T-helper 17 cell (primary cell): ENCODE data around the gene SMR3A. TPM values are rescaled to one million over a fixed set of nuclear protein-coding genes. Genes with fewer than 3 reads are reported as not detected.

Source experiments
- ATAC-seq: fragments of 150-1000 bp; cut with Tn5 transposase; 2 replicates; pipeline ENCODE4 v1.10.0; 2021; ENCODE audit warnings: mild to moderate bottlenecking, moderate library complexity
- DNase-seq, 3 donors: peaks; one replicate each; pipeline versions ENCODE4 v3.0.0 to v3.0.0-alpha.2; 2020 to 2021
- H3K9me3 ChIP-seq: one replicate; pipeline ENCODE4 v1.7.0; 2013; ENCODE audit warnings: low read length, mild to moderate bottlenecking; ENCODE audit not compliant: control insufficient read depth, poor library complexity, severe bottlenecking
- H3K27ac Mint-ChIP-seq: one replicate; pipeline ENCODE4 v1.8.0; 2022; ENCODE audit warnings: mild to moderate bottlenecking, moderate library complexity, mixed read lengths
- H3K27me3 Mint-ChIP-seq: one replicate; pipeline ENCODE4 v1.8.0; 2022; ENCODE audit warnings: mixed read lengths
- H3K36me3 Mint-ChIP-seq: one replicate; pipeline ENCODE4 v1.8.0; 2022; ENCODE audit warnings: low read depth, mixed read lengths
- H3K4me1 Mint-ChIP-seq: one replicate; pipeline ENCODE4 v1.8.0; 2022; ENCODE audit warnings: mild to moderate bottlenecking, mixed read lengths
- H3K4me3 Mint-ChIP-seq: one replicate; pipeline ENCODE4 v1.8.0; 2022; ENCODE audit warnings: mild to moderate bottlenecking, moderate library complexity, mixed read lengths
- total RNA-seq, 4 donors: library from RNA in 2 of 4; stranded (reverse) in 2 of 4; gene quantifications; one replicate each; pipeline ENCODE4 v1.2.3 and lab custom pipeline; 2022 to 2026

Gene SMR3A
- total RNA-seq, 2 donors from 2014 or later = not detected

DNA sequence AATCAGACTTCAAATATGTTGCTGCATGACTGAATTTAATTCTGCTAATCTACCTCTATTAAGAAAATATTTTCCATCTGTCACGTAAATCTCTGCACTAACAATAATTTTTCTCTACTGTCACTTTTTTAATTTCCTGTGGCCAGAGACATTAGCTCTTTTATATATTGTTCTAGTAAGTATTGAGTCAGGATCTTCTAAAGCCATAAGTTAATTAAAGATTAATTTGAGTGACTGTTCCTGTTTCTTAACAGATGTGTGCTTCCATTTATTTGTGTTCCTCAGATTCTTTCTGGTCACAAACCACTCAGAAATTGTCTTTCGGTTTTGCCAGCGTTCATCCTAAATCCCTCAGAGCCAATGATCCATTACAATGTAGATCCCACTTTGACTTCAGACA, 20.0 kb downstream of the SMR3A start:
- Mint-ChIP-seq H3K27ac (no peak overlapping the region), H3K36me3 (no peaks in the 10 kb centered on the region), H3K4me3 (no peak overlapping the region), H3K4me1 (no peaks in the 10 kb centered on the region), H3K27me3 (no peaks in the 10 kb centered on the region)
- no peak for DNase-seq
- H3K9me3 ChIP-seq = no peaks in the 10 kb centered on the region
- no peak for ATAC-seq

GRCh38 chr4:70382691-70383181, 22.2 kb downstream of the SMR3A start, which contains the start of gene SMR3B:
TSS of gene SMR3B (plus strand) at chr4:70383131. CDS start at chr4:70384511, 1,380 bp downstream.
- ATAC-seq = no peak
- H3K36me3 Mint-ChIP-seq = no peaks in the 10 kb centered on the region
- no peak for DNase-seq
- no peaks in the 10 kb centered on the region for H3K27me3 Mint-ChIP-seq
- H3K4me1 Mint-ChIP-seq = no peaks in the 10 kb centered on the region
- no peaks in the 10 kb centered on the region for H3K9me3 ChIP-seq
- H3K4me3 Mint-ChIP-seq = no peak within 1 kb of the TSS
- H3K27ac Mint-ChIP-seq = no peak within 1 kb of the TSS

DNA sequence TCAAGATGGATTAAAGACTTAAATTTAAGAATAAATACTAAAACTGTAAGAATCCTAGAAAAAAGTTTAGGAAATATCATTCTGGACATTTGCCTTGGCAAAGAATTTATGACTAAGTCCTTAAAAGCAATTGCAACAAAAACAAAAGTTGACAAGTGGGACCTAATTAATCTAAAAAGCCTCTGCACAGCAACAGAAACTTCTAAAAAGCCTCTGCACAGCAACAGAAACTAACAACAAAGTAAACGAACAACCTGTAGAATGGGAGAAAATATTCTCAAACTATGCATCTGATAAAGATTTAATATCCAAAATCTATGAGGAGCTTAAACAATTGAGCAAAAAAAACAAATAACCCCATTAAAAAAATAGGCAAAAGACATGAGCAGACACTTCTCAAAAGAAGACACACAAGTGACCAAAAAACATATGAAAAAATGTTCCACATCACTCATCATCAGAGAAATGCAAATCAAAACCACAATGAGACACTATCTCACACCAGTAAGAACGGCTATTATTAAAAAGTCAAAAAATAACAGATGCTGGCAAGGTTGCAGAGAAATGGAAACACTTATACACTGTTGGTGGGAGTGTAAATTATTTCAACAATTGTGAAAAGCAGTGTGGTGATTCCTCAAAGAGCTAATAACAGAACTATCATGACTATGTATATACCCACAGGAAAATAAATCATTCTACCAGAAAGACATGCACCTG, 31.7 kb downstream of the SMR3A start:
- DNase-seq = no peak
- no peak for ATAC-seq
- H3K9me3 ChIP-seq = no peaks in the 10 kb centered on the region
- Mint-ChIP-seq H3K4me3 (no peak overlapping the region), H3K4me1 (no peaks in the 10 kb centered on the region), H3K27ac (no peak overlapping the region), H3K36me3 (no peaks in the 10 kb centered on the region), H3K27me3 (no peaks in the 10 kb centered on the region)

GRCh38 chr4:70397580-70397979, 37.0 kb downstream of the SMR3A start, which contains the start of gene OPRPN:
TSS of gene OPRPN (plus strand) at chr4:70397940. CDS start at chr4:70399286, 1,346 bp downstream.
- Mint-ChIP-seq H3K27me3 (no peaks in the 10 kb centered on the region), H3K27ac (no peak within 1 kb of the TSS), H3K4me1 (no peaks in the 10 kb centered on the region), H3K36me3 (no peaks in the 10 kb centered on the region), H3K4me3 (no peak within 1 kb of the TSS)
- no peaks in the 10 kb centered on the region for H3K9me3 ChIP-seq
- ATAC-seq = no peak
- DNase-seq = no peak

DNA sequence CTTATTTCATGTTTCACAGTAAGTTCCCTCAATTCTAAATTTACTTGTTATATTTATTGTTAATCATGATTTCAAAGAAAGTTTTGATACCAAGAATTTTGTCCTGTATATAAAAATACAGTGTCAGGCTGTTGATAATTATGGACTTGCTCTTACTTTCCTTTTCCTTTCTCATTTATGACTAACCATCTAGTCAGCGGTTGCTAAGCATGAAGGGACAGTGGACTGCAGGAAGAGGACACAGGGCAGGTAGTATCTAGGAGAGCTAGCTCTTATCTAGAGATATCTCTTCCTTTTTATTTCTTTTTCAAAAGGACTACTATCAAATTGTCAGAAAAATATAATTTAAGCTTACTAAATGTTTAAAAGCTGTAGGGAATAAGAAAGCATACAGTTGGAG, 38.8 kb downstream of the SMR3A start:
- no peaks in the 10 kb centered on the region for H3K36me3 Mint-ChIP-seq
- H3K27me3 Mint-ChIP-seq = no peaks in the 10 kb centered on the region
- H3K27ac Mint-ChIP-seq = no peak overlapping the region
- H3K9me3 ChIP-seq = no peaks in the 10 kb centered on the region
- no peaks in the 10 kb centered on the region for H3K4me1 Mint-ChIP-seq
- ATAC-seq (no peak), DNase-seq (no peak)
- H3K4me3 Mint-ChIP-seq = no peak overlapping the region

DNA sequence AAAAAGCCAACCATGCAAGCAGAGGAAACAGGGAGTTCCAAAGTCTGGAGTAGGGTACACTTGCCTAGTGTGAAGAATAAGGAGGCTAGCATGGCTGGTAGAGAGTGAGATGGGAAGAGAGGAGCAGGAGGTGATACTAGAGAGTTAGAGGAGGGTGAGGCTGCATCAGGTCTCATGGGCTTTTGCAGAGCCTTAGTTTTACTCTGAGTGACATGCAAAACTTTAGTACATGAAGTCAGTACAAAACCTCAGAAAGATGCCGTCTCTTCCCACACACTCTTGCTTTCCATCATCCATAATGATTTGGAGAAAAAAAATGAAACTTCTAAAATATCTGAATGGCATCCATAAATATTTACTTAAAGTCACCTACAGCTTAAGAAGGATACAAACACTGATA, 42.2 kb downstream of the SMR3A start:
- Mint-ChIP-seq H3K4me3 (no peak overlapping the region), H3K4me1 (no peaks in the 10 kb centered on the region), H3K27ac (no peak overlapping the region), H3K36me3 (no peaks in the 10 kb centered on the region), H3K27me3 (no peaks in the 10 kb centered on the region)
- ATAC-seq = no peak
- H3K9me3 ChIP-seq = no peaks in the 10 kb centered on the region
- DNase-seq = no peak

- no peaks in the 10 kb centered on the region for H3K27me3 Mint-ChIP-seq
- ATAC-seq (no peak), DNase-seq (no peak)
- H3K36me3 Mint-ChIP-seq = no peaks in the 10 kb centered on the region
- no peak overlapping the region for H3K4me3 Mint-ChIP-seq
- no peak overlapping the region for H3K27ac Mint-ChIP-seq
- no peaks in the 10 kb centered on the region for H3K9me3 ChIP-seq
- H3K4me1 Mint-ChIP-seq = no peaks in the 10 kb centered on the region
These were observed 45.2 kb downstream of the SMR3A start for GRCh38 chr4:70405765-70406164.

Other genes starting within 250 kb of the SMR3A start
- gene PRR27, start 206.5 kb upstream of the SMR3A start, total RNA-seq = not detected
- gene ODAM, start 165.0 kb upstream of the SMR3A start, total RNA-seq = not detected
- not detected for gene FDCSP, start 134.6 kb upstream of the SMR3A start, total RNA-seq
- not detected for gene CSN3, start 118.2 kb upstream of the SMR3A start, total RNA-seq
- gene CABS1, start 25.8 kb upstream of the SMR3A start, total RNA-seq = not detected
- gene SMR3B, start 22.4 kb downstream of the SMR3A start, total RNA-seq = not detected
- gene OPRPN, start 37.2 kb downstream of the SMR3A start, total RNA-seq = not detected
- gene MUC7, start 111.4 kb downstream of the SMR3A start, total RNA-seq = not detected
- gene AMTN, start 157.8 kb downstream of the SMR3A start, total RNA-seq = not detected
- not detected for gene AMBN, start 231.5 kb downstream of the SMR3A start, total RNA-seq